GM13976 (cell line): ENCODE results near the gene LYRM9.
"Not testable (repeated sequence)": the region's sequence is repeated elsewhere in the genome, so short reads cannot be mapped to it uniquely, and the experiment has no call there.

Source experiments
- DNase-seq: peaks from one replicate; pipeline ENCODE4 v3.0.0; 2012; ENCODE audit warnings: low spot score
- in situ Hi-C: fragments of 300-500 bp; cut with MboI; formaldehyde crosslinking; loops from one replicate; pipeline ENCODE4 v1.12.0; 2022; ENCODE audit warnings: low sequenced_read_pairs, mixed read lengths, inconsistent platforms; ENCODE audit not compliant: unreplicated experiment
- TF ChIP-seq, protein P1 (sequence below): IDR thresholded peaks from 2 replicates; pipeline ENCODE4 v1.5.1; 2012; ENCODE audit warnings: borderline replicate concordance, mild to moderate bottlenecking; ENCODE audit not compliant: insufficient read depth; ENCODE audit errors: extremely low read depth, missing control alignments, control extremely low read depth

Gene LYRM9

GRCh38 chr17:27919079-27919478, 25.9 kb upstream of the LYRM9 start:
- TF ChIP-seq, protein P1, sequence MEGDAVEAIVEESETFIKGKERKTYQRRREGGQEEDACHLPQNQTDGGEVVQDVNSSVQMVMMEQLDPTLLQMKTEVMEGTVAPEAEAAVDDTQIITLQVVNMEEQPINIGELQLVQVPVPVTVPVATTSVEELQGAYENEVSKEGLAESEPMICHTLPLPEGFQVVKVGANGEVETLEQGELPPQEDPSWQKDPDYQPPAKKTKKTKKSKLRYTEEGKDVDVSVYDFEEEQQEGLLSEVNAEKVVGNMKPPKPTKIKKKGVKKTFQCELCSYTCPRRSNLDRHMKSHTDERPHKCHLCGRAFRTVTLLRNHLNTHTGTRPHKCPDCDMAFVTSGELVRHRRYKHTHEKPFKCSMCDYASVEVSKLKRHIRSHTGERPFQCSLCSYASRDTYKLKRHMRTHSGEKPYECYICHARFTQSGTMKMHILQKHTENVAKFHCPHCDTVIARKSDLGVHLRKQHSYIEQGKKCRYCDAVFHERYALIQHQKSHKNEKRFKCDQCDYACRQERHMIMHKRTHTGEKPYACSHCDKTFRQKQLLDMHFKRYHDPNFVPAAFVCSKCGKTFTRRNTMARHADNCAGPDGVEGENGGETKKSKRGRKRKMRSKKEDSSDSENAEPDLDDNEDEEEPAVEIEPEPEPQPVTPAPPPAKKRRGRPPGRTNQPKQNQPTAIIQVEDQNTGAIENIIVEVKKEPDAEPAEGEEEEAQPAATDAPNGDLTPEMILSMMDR, result no peak
- no peak for DNase-seq
- in situ Hi-C loops, result no loop called here

DNA sequence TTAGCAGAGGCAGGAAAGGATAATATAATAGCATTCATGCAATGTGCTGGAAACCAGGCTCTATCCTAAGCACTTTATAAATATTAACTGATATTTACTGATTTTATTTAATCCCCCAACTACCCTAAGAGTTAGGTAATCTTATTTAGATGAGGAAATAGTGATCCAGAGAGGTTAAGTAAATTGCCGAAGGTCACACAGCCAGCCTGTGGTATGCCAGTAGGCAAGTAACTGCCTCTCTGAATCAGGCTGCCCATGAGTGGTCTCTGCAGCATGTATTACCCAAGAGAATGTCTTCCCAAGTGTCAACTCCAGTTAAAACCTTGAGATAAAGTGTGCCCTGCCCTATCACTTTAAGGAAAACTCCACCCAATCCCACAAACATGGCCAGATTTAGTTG, 25.3 kb upstream of the LYRM9 start:
- DNase-seq, result no peak
- TF ChIP-seq, protein P1, result no peak
- in situ Hi-C loops, result no loop called here

DNA sequence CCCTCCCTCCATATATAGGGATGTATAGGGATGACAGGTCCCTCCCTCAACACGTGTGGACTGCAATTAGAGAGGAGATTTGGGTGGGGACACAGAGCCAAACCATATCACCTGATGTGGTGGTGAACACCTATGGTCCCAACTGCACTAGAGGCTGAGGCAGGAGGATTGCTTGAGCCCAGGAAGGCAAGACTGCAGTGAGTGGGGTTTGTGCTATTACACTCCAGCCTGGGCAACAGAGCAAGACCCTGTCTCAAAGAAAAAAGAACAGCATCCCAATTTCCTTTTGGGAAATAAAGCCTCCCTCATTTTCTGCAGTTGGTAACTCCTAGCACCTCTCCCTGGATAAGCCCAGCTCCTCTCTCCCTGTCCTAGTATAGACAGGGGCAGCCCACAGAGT, 23.8 kb upstream of the LYRM9 start:
- no peak for DNase-seq
- TF ChIP-seq, protein P1, result no peak
- in situ Hi-C loops, result no loop called here

DNA sequence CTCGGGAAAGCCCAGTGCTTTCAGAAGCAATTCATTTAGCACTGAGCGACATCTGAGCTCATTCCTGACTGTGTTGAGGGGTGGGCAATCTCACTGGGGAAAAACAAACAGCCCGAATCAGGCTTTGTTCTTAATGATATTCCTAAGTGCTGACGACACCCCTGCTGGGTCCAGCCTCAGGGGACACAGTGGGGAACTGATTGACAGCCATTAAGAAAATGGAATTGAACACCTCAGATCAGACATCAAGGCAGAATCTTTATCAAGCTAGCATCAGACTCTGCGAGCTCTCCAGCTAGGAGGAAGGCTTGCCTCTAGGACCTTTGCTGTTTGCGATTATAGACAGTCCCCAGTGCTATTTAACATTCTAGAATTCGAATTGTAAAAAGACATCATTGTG, 22.5 kb upstream of the LYRM9 start:
- TF ChIP-seq, protein P1, result no peak
- in situ Hi-C loops, result no loop called here
- DNase-seq, result no peak

- DNase-seq, result no peak
- in situ Hi-C loops, result no loop called here
- TF ChIP-seq, protein P1, result no peak
Measured at GRCh38 chr17:27914382-27914781, 21.2 kb upstream of the LYRM9 start.

DNA sequence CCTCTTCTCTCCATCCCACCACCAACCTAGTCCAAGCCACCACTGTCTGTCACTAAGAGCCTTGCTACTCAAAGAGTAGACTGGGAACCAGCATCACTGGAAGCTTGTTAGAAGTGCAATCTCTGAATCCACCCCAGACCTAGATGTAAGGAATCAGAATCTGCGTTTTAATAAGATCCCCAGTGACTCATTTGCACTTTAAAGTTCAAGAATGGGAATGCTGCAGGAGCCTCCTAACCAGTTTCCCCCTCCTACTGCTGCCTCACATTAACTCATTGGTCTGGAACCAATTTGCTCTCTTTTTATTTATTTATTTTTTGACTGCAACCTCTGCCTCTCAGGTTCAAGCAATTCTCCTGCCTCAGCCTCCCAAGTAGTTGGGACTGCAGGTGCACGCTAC, 19.8 kb upstream of the LYRM9 start:
- DNase-seq, result no peak
- TF ChIP-seq, protein P1, result no peak
- in situ Hi-C loops, result no loop called here

DNA sequence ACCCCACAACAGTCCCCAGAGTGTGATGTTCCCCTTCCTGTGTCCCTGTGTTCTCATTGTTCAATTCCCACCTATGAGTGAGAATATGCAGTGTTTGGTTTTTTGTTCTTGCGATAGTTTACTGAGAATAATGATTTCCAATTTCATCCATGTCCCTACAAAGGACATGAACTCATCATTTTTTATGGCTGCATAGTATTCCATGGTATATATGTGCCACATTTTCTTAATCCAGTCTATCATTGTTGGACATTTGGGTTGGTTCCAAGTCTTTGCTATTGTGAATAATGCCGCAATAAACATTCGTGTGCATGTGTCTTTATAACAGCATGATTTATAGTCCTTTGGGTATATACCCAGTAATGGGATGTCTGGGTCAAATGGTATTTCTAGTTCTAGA, 19.1 kb upstream of the LYRM9 start:
- in situ Hi-C loops, DNase-seq: not testable (repeated sequence)
